ENCODE data around the gene MMUT.
"Not testable (repeated sequence)": the region's sequence is repeated elsewhere in the genome, so short reads cannot be mapped to it uniquely, and the experiment has no call there.

Gene MMUT

GRCh38 chr6:49490633-49491032 is 27.6 kb upstream of the MMUT start:
- no peak for DNase-seq
- H3K27ac ChIP-seq (ENCODE audit: low read length), result no peak overlapping the region
- no peak for ATAC-seq (ENCODE audit: insufficient read depth, low read depth)
- no peak overlapping the region for H3K4me3 ChIP-seq (ENCODE audit: low read depth in 1 of 2, low read length in 2 of 2)
- H3K36me3 ChIP-seq (ENCODE audit: insufficient read depth, low read length), result peaks cover 75% of the 10 kb centered on the region
- no peaks in the 10 kb centered on the region for H3K4me1 ChIP-seq (ENCODE audit: insufficient read depth, low read length)
- no peaks in the 10 kb centered on the region for H3K9me3 ChIP-seq (ENCODE audit: insufficient read depth, low read length, severe bottlenecking)
- H4K20me1 ChIP-seq (ENCODE audit: insufficient read depth, low read length), result no peaks in the 10 kb centered on the region
- no peak overlapping the region for H2AFZ ChIP-seq (ENCODE audit: low read depth, low read length)
- no peaks in the 10 kb centered on the region for H3K79me2 ChIP-seq (ENCODE audit: insufficient read depth, low read length)
- H3K27me3 ChIP-seq (ENCODE audit: insufficient read depth, low read length, poor library complexity), result no peaks in the 10 kb centered on the region
- H3K9ac ChIP-seq (ENCODE audit: low read depth, low read length), result no peak overlapping the region
- no peak for TF ChIP-seq EZH2 (IDR thresholded peaks at IDR 0.05; ENCODE audit: borderline replicate concordance, low read depth, low read length, severe bottlenecking)
- TF ChIP-seq, protein P1, sequence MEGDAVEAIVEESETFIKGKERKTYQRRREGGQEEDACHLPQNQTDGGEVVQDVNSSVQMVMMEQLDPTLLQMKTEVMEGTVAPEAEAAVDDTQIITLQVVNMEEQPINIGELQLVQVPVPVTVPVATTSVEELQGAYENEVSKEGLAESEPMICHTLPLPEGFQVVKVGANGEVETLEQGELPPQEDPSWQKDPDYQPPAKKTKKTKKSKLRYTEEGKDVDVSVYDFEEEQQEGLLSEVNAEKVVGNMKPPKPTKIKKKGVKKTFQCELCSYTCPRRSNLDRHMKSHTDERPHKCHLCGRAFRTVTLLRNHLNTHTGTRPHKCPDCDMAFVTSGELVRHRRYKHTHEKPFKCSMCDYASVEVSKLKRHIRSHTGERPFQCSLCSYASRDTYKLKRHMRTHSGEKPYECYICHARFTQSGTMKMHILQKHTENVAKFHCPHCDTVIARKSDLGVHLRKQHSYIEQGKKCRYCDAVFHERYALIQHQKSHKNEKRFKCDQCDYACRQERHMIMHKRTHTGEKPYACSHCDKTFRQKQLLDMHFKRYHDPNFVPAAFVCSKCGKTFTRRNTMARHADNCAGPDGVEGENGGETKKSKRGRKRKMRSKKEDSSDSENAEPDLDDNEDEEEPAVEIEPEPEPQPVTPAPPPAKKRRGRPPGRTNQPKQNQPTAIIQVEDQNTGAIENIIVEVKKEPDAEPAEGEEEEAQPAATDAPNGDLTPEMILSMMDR (IDR thresholded peaks at IDR 0.05; ENCODE audit: borderline replicate concordance, extremely low read depth, low read length, poor library complexity, severe bottlenecking), result no peak
- H3K4me2 ChIP-seq (ENCODE audit: insufficient read depth, low read length), result no peak overlapping the region

GRCh38 chr6:49483380-49483779 is 20.3 kb upstream of the MMUT start:
- not testable (repeated sequence) for H3K27me3 ChIP-seq (ENCODE audit: insufficient read depth, low read length, poor library complexity); H3K4me3 ChIP-seq (ENCODE audit: low read depth in 1 of 2, low read length in 2 of 2); H3K9me3 ChIP-seq (ENCODE audit: insufficient read depth, low read length, severe bottlenecking); H3K79me2 ChIP-seq (ENCODE audit: insufficient read depth, low read length); H3K4me2 ChIP-seq (ENCODE audit: insufficient read depth, low read length); H3K27ac ChIP-seq (ENCODE audit: low read length); H3K9ac ChIP-seq (ENCODE audit: low read depth, low read length); DNase-seq; H2AFZ ChIP-seq (ENCODE audit: low read depth, low read length); ATAC-seq (ENCODE audit: insufficient read depth, low read depth); H4K20me1 ChIP-seq (ENCODE audit: insufficient read depth, low read length); H3K4me1 ChIP-seq (ENCODE audit: insufficient read depth, low read length)
- peaks cover 56% of the 10 kb centered on the region for H3K36me3 ChIP-seq (ENCODE audit: insufficient read depth, low read length)

DNA sequence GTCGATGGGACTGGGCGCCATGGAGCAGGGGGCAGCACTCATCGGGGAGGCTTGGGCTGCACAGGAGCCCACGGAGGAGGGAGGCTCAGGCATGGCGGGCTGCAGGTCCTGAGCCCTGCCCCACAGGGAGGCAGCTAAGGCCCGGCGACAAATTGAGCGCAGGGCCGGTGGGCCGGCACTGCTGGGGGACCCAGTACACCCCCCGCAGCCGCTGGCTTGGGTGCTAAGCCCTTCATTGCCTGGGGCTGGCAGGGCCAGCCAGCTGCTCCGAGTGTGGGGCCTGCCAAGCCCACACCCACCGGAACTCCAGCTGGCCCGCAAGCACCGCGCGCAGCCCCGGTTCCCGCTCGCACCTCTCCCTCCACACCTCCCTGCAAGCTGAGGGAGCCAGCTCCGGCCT is 18.8 kb upstream of the MMUT start:
- not testable (repeated sequence) for H3K4me1 ChIP-seq (ENCODE audit: insufficient read depth, low read length); H3K9me3 ChIP-seq (ENCODE audit: insufficient read depth, low read length, severe bottlenecking); H2AFZ ChIP-seq (ENCODE audit: low read depth, low read length); H4K20me1 ChIP-seq (ENCODE audit: insufficient read depth, low read length); H3K27me3 ChIP-seq (ENCODE audit: insufficient read depth, low read length, poor library complexity); H3K27ac ChIP-seq (ENCODE audit: low read length); ATAC-seq (ENCODE audit: insufficient read depth, low read depth); H3K4me3 ChIP-seq (ENCODE audit: low read depth in 1 of 2, low read length in 2 of 2); H3K79me2 ChIP-seq (ENCODE audit: insufficient read depth, low read length); H3K4me2 ChIP-seq (ENCODE audit: insufficient read depth, low read length); DNase-seq; H3K9ac ChIP-seq (ENCODE audit: low read depth, low read length)
- H3K36me3 ChIP-seq (ENCODE audit: insufficient read depth, low read length), result peaks cover 46% of the 10 kb centered on the region

DNA sequence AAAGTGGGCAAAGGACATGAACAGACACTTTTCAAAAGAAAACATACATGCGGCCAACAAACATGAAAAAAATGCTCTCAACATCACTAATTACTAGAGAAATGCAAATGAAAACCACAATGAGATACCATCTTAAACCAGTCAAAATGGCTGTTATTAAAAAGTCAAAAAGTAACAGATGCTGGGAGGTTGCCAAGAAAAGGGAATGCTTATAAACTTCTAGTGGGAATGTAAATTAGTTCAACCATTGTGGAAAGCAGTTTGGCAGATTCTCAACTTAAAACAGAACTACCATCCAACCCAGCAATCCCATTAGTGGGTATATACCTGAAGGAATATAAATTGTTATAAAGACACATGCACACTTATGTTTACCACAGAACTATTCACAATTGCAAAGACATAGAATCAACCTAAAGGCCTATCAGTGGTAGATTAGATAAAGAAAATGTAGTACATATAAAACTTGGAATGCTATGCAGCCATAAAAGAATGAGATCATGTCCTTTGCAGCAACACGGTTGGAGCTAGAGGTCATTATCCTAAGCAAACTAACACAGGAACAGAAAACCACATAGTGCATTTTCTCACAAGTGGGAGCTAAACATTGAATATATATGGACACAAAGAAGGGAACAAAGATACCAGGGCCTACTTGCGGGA is 16.4 kb upstream of the MMUT start:
- H3K9me3 ChIP-seq (ENCODE audit: insufficient read depth, low read length, severe bottlenecking), result no peaks in the 10 kb centered on the region
- H3K4me1 ChIP-seq (ENCODE audit: insufficient read depth, low read length), result no peaks in the 10 kb centered on the region
- ATAC-seq (ENCODE audit: insufficient read depth, low read depth) (no peak), DNase-seq (no peak)
- no peak overlapping the region for H3K4me2 ChIP-seq (ENCODE audit: insufficient read depth, low read length)
- no peaks in the 10 kb centered on the region for H3K27me3 ChIP-seq (ENCODE audit: insufficient read depth, low read length, poor library complexity)
- TF ChIP-seq, protein P1 (IDR thresholded peaks at IDR 0.05; ENCODE audit: borderline replicate concordance, extremely low read depth, low read length, poor library complexity, severe bottlenecking), result no peak
- TF ChIP-seq EZH2 (IDR thresholded peaks at IDR 0.05; ENCODE audit: borderline replicate concordance, low read depth, low read length, severe bottlenecking), result no peak
- peaks cover 32% of the 10 kb centered on the region for H3K36me3 ChIP-seq (ENCODE audit: insufficient read depth, low read length)
- H3K4me3 ChIP-seq (ENCODE audit: low read depth in 1 of 2, low read length in 2 of 2), result no peak overlapping the region
- no peak overlapping the region for H2AFZ ChIP-seq (ENCODE audit: low read depth, low read length)
- no peaks in the 10 kb centered on the region for H3K79me2 ChIP-seq (ENCODE audit: insufficient read depth, low read length)
- H3K9ac ChIP-seq (ENCODE audit: low read depth, low read length), result no peak overlapping the region
- H3K27ac ChIP-seq (ENCODE audit: low read length), result no peak overlapping the region
- no peaks in the 10 kb centered on the region for H4K20me1 ChIP-seq (ENCODE audit: insufficient read depth, low read length)

DNA sequence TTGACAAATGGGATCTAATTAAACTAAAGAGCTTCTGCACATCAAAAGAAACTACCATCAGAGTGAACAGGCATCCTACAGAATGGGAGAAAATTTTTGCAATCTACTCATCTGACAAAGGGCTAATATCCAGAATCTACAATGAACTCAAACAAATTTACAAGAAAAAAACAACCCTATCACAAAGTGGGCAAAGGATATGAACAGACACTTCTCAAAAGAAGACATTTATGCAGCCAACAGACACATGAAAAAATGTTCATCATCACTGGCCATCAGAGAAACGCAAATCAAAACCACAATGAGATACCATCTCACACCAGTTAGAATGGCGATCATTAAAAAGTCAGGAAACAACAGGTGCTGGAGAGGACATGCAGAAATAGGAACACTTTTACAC is 13.5 kb upstream of the MMUT start:
- H3K27ac ChIP-seq (ENCODE audit: low read length); H2AFZ ChIP-seq (ENCODE audit: low read depth, low read length); ATAC-seq (ENCODE audit: insufficient read depth, low read depth); H3K9me3 ChIP-seq (ENCODE audit: insufficient read depth, low read length, severe bottlenecking); H3K4me3 ChIP-seq (ENCODE audit: low read depth in 1 of 2, low read length in 2 of 2); H3K4me1 ChIP-seq (ENCODE audit: insufficient read depth, low read length); H4K20me1 ChIP-seq (ENCODE audit: insufficient read depth, low read length); DNase-seq; H3K79me2 ChIP-seq (ENCODE audit: insufficient read depth, low read length); H3K9ac ChIP-seq (ENCODE audit: low read depth, low read length); H3K4me2 ChIP-seq (ENCODE audit: insufficient read depth, low read length); H3K27me3 ChIP-seq (ENCODE audit: insufficient read depth, low read length, poor library complexity): not testable (repeated sequence)
- peaks cover 44% of the 10 kb centered on the region for H3K36me3 ChIP-seq (ENCODE audit: insufficient read depth, low read length)
